Erythroblast (primary cell): ENCODE measurements around the gene ATM.

Source experiments
- GATA1 ChIP-seq: IDR thresholded peaks from 2 replicates; pipeline ENCODE4 v1.6.1; 2011; ENCODE audit warnings: low read depth, mild to moderate bottlenecking, control low read depth, low read length, moderate library complexity
- POLR2A ChIP-seq: IDR thresholded peaks from 2 replicates; pipeline ENCODE4 v1.6.1; 2011; ENCODE audit warnings: mild to moderate bottlenecking, low read length

GRCh38 chr11:108197351-108197750 lies 25.5 kb upstream of the ATM start:
- TF ChIP-seq POLR2A (no peak), GATA1 (no peak)
